ENCODE data around the gene DLG2.

DLG2 gene

DNA sequence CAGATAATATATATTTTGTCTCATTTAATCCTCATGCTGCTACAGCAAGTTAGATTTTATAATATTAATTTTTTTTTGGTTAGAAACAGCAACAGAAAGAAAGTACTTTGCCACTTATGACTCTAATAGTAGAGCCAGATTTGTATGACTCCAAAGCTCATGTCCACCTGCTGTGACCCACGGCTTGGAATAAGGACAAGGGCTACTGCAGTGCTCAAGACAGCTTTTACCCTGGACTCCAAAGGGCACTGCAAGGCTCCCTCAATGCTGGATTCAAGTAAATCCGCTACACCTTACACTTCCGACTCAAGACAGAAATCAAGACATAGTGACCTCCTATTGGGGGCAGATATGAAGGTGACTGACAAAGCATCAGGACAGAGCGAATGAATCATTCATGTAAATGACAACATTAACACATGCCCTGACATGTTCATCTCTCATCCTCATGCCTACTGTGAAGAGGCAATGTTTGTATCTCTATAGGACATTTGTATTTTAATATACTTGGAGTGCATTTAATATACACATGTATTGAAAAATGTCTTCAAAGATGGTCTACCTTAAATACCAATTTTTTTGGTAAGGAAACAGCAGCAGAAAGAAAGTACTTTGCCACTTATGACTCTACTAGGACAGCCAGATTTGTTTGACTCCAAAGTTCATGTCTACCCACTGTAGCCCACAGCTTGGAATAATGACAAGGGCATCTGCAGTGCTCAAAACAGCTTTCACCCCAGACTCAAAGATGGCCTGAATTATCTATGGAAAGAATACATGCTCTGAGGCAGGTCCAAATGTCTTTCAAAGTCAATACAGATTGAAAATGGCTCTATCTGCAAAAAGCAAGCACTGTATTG is 1965.4 kb downstream of the DLG2 start:
- H3K4me3 ChIP-seq (replicated peaks; ENCODE audit: low read depth, low read length), result no peak overlapping the region
- TF ChIP-seq, protein P1, sequence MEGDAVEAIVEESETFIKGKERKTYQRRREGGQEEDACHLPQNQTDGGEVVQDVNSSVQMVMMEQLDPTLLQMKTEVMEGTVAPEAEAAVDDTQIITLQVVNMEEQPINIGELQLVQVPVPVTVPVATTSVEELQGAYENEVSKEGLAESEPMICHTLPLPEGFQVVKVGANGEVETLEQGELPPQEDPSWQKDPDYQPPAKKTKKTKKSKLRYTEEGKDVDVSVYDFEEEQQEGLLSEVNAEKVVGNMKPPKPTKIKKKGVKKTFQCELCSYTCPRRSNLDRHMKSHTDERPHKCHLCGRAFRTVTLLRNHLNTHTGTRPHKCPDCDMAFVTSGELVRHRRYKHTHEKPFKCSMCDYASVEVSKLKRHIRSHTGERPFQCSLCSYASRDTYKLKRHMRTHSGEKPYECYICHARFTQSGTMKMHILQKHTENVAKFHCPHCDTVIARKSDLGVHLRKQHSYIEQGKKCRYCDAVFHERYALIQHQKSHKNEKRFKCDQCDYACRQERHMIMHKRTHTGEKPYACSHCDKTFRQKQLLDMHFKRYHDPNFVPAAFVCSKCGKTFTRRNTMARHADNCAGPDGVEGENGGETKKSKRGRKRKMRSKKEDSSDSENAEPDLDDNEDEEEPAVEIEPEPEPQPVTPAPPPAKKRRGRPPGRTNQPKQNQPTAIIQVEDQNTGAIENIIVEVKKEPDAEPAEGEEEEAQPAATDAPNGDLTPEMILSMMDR (IDR thresholded peaks at IDR 0.05; ENCODE audit: low read length, missing control alignments), result no peak
- no peak for DNase-seq (ENCODE audit: low read depth)

DNA sequence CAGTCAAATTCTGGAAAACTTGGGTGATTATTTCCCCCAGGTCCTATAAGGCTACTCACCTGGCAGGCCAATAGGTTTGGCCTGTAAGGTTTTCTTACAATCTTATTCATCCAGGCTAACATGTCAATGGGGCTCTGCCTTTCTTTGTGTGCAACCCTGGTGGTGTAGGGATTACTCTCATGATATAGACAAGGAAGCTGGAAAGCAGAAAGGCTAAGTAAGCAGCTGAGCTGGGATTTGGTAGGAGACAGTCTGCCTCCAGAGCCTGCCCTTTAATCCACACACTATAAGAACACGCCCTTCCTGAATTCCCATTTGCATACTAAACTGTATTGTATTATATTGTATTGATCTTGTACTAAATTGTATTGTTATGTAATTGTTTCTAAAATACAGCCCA is 1967.7 kb downstream of the DLG2 start:
- TF ChIP-seq, protein P1 (IDR thresholded peaks at IDR 0.05; ENCODE audit: low read length, missing control alignments), result no peak
- no peak for DNase-seq (ENCODE audit: low read depth)
- no peak overlapping the region for H3K4me3 ChIP-seq (replicated peaks; ENCODE audit: low read depth, low read length)

DNA sequence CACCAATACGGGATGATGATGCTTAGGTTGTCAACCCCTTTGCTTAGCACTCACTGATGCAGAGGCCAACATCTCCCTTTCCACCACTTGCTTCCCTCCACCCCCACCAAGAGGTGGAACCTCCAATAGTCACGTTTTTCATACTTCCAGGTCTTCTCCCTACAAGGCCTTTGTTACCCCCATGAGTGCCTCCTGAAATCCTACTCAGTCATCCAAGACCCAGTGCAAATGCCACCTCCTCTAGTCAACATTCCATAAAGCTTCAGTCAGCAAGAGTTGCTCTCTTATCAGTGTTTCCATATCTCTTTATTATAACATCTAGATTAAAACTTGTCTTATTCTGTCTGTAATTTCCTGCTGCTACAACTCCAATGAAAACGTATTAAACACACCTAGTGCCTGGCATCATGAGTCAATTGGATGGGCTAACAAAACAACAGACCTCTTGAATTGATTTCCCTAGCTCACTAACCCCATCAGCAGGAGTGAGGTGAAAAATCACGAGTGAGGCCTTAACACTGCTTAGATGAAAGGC is 1970.3 kb downstream of the DLG2 start:
- TF ChIP-seq, protein P1 (IDR thresholded peaks at IDR 0.05; ENCODE audit: low read length, missing control alignments), result no peak
- DNase-seq (ENCODE audit: low read depth), result no peak
- no peak overlapping the region for H3K4me3 ChIP-seq (replicated peaks; ENCODE audit: low read depth, low read length)

DNA sequence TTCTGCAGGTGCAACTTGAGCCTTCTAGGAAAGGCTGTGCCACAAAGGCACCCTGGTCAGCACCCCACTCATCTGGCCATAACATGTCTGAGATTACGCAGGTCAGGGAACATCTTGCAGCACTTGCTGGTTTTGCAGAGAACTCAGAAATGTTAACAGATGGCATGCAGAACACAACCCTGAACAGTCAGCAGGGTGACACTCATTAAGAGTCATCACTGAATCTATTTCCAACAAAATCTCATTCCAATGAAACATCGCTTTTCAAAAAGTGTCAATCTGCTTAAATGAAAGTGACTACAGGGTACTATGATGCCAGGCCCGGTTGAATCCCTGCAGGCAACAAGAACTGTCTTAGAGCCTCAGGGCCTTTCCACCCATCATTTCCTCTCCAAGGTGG is 1971.2 kb downstream of the DLG2 start:
- TF ChIP-seq, protein P1 (IDR thresholded peaks at IDR 0.05; ENCODE audit: low read length, missing control alignments), result no peak
- no peak overlapping the region for H3K4me3 ChIP-seq (replicated peaks; ENCODE audit: low read depth, low read length)
- DNase-seq (ENCODE audit: low read depth), result no peak

DNA sequence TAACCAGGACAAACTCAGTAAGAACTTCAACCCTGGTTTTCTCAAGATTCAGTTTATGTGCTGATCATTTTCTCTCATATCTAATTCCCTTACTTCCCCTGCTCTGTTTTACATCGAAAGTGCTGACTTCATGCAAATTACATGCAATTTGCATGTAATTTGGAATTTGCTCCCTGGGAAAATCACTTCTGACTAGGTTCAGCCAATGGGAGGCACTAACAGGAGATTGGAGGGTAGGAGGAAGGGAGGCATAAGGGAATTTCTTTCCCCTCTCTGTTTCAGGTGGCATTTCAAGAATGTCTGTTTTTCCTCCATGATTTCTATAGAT is 1977.7 kb downstream of the DLG2 start:
- H3K4me3 ChIP-seq (replicated peaks; ENCODE audit: low read depth, low read length), result no peak overlapping the region
- TF ChIP-seq, protein P1 (IDR thresholded peaks at IDR 0.05; ENCODE audit: low read length, missing control alignments), result no peak
- DNase-seq (ENCODE audit: low read depth), result no peak

DNA sequence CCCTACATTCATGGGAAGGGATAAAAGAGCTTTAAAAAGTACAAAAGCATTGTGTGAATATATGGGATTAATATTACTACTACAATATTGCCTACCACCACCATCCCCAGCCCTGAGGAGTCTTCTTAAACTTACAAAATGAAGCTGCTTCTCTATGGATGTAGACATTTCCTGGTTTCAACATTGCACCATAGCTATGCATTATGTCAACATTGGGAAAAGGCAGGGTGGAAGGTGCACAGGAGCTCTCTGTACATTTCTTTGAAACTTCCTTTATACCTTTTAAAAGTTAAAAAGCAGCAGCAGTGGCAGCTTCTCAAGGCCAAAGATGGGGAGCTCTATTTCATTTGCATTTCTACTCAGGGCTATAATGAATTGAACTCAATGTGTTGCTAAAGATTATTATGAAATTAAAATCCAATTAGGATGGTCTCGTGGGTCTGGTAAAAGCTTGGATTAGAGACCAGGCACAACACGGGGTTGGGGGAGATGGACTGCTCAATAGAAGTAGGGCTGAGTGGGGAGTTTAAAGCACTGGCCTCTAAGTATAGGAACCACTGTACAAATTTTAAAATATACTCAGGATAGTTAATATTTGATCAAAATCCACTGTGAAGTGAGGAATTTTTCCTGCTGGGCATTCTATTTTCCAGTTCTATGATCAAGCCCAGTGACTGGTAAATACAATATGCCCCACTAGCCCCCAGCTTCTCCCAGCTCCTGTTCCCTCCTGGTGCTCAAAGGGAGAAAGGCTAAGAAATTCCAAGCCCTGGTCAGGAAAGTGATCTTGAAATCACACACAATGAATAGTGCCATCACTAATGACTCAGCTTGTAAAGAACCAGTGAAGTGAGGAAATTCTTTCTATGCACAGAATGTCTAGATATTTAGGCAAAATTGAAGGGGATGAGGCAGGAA is 1978.3 kb downstream of the DLG2 start:
- TF ChIP-seq, protein P1 (IDR thresholded peaks at IDR 0.05; ENCODE audit: low read length, missing control alignments), result no peak
- H3K4me3 ChIP-seq (replicated peaks; ENCODE audit: low read depth, low read length), result no peak overlapping the region
- no peak for DNase-seq (ENCODE audit: low read depth)
